ENCODE measurements around the gene RNLS.

GRCh38 chr10:88292185-88292514, 291.0 kb downstream of the RNLS start:
- no peak for TF ChIP-seq EZH2 (IDR thresholded peaks at IDR 0.05; ENCODE audit: borderline replicate concordance, low read length)
- TF ChIP-seq, protein P1, sequence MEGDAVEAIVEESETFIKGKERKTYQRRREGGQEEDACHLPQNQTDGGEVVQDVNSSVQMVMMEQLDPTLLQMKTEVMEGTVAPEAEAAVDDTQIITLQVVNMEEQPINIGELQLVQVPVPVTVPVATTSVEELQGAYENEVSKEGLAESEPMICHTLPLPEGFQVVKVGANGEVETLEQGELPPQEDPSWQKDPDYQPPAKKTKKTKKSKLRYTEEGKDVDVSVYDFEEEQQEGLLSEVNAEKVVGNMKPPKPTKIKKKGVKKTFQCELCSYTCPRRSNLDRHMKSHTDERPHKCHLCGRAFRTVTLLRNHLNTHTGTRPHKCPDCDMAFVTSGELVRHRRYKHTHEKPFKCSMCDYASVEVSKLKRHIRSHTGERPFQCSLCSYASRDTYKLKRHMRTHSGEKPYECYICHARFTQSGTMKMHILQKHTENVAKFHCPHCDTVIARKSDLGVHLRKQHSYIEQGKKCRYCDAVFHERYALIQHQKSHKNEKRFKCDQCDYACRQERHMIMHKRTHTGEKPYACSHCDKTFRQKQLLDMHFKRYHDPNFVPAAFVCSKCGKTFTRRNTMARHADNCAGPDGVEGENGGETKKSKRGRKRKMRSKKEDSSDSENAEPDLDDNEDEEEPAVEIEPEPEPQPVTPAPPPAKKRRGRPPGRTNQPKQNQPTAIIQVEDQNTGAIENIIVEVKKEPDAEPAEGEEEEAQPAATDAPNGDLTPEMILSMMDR (IDR thresholded peaks at IDR 0.05; ENCODE audit: low read length) = no peak

All from OCI-LY1 (cell line).